ENCODE results near the gene RBBP4.

DNA sequence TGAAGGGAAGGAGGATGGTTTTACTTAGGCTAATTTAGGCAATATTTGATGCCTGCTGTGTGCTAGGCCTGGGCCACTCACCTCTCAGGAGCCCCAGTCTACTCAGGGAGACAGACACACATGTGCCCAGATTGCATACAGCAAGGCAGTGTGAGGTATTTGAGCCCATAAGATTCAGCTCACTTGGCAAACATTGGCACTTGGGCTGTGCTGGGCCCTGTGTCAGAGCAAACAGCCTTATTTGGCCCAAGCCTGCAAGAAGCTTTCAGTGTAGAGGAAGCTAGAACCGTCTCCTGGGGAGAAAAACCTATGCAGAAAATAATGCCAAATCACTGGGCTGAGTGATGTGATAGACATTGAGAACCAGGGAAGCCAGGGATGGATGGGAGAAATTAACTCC, 55.5 kb downstream of the RBBP4 start:
- TF ChIP-seq, protein P1, sequence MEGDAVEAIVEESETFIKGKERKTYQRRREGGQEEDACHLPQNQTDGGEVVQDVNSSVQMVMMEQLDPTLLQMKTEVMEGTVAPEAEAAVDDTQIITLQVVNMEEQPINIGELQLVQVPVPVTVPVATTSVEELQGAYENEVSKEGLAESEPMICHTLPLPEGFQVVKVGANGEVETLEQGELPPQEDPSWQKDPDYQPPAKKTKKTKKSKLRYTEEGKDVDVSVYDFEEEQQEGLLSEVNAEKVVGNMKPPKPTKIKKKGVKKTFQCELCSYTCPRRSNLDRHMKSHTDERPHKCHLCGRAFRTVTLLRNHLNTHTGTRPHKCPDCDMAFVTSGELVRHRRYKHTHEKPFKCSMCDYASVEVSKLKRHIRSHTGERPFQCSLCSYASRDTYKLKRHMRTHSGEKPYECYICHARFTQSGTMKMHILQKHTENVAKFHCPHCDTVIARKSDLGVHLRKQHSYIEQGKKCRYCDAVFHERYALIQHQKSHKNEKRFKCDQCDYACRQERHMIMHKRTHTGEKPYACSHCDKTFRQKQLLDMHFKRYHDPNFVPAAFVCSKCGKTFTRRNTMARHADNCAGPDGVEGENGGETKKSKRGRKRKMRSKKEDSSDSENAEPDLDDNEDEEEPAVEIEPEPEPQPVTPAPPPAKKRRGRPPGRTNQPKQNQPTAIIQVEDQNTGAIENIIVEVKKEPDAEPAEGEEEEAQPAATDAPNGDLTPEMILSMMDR (IDR thresholded peaks at IDR 0.05): no peak
- TF ChIP-seq POLR2A (IDR thresholded peaks at IDR 0.05): no peak
